CD1c-positive myeloid dendritic cell (primary cell): Measurements from ENCODE around the gene MAP3K4.

ENCODE experiments used
- DNase-seq: peaks from one replicate; pipeline ENCODE4 v3.0.0-alpha.2; 2016; ENCODE audit errors: extremely low spot score

The MAP3K4 gene

GRCh38 chr6:161143663-161144430 lies 152.3 kb downstream of the MAP3K4 start:
- no peak for DNase-seq

GRCh38 chr6:161150136-161150535 lies 158.6 kb downstream of the MAP3K4 start:
- no peak for DNase-seq

GRCh38 chr6:161150566-161150965 lies 159.0 kb downstream of the MAP3K4 start:
- no peak for DNase-seq

- no peak for DNase-seq
Observed at GRCh38 chr6:161151059-161151645, 159.6 kb downstream of the MAP3K4 start.

GRCh38 chr6:161151660-161152526 lies 160.3 kb downstream of the MAP3K4 start:
- DNase-seq: no peak

- no peak for DNase-seq
Observed at GRCh38 chr6:161152527-161152862, 160.9 kb downstream of the MAP3K4 start.

- DNase-seq: no peak
Observed at GRCh38 chr6:161152907-161153662, 161.5 kb downstream of the MAP3K4 start.

GRCh38 chr6:161153725-161154124 lies 162.2 kb downstream of the MAP3K4 start:
- no peak for DNase-seq

- no peak for DNase-seq
Observed at GRCh38 chr6:161154796-161155335, 163.3 kb downstream of the MAP3K4 start.

- no peak for DNase-seq
Observed at GRCh38 chr6:161161121-161161520, 169.6 kb downstream of the MAP3K4 start.

- no peak for DNase-seq
Observed at GRCh38 chr6:161161889-161162624, 170.5 kb downstream of the MAP3K4 start.

GRCh38 chr6:161162722-161163121 lies 171.2 kb downstream of the MAP3K4 start:
- DNase-seq: no peak

GRCh38 chr6:161163466-161164181 lies 172.1 kb downstream of the MAP3K4 start:
- no peak for DNase-seq

- DNase-seq: no peak
Observed at GRCh38 chr6:161164182-161164625, 172.6 kb downstream of the MAP3K4 start.

GRCh38 chr6:161166176-161166575 lies 174.6 kb downstream of the MAP3K4 start:
- no peak for DNase-seq

- no peak for DNase-seq
Observed at GRCh38 chr6:161166677-161167076, 175.1 kb downstream of the MAP3K4 start.
